Activated T-cell treated with anti-CD3 and anti-CD28 coated beads, Interleukin-2, amount 50 U/mL, for 1 hour (primary cell): ENCODE results near the gene TTC3.
"Not testable (repeated sequence)": the region's sequence is repeated elsewhere in the genome, so short reads cannot be mapped to it uniquely, and the experiment has no call there.

Source experiments
- DNase-seq: peaks from one replicate; pipeline ENCODE4 v3.0.0-alpha.2; 2020

TTC3 gene

GRCh38 chr21:37072988-37073416 lies at the start of gene TTC3, which contains the start of gene PIGP:
Gene TTC3 (plus strand): TSS chr21:37073254. CDS start chr21:37087258, 14,004 bp downstream.
Gene PIGP (minus strand): TSS chr21:37073071. CDS start chr21:37072515, 556 bp downstream.
- DNase-seq, result peak; percentile 98

- no peak for DNase-seq
Measured at GRCh38 chr21:37026499-37026898, 46.6 kb upstream of the TTC3 start.

DNA sequence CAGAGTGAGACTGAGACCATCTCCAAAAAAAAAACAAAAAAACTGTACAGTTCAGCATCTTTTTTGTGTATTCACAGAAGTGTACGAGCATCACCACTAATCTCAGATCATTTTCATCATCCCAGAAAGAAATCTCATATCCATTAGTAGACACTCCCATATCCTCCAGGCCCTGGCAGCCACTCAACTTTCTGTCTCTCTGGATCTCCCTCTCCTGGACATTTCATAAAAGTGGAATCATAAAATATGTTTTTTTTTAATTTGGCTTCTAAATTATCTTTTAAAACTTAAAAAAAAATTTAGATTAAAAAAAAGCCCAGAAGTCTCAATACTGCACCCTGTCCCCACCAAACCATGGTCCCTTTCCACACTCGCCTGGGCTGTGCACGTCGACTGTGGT lies 44.5 kb upstream of the TTC3 start:
- no peak for DNase-seq

DNA sequence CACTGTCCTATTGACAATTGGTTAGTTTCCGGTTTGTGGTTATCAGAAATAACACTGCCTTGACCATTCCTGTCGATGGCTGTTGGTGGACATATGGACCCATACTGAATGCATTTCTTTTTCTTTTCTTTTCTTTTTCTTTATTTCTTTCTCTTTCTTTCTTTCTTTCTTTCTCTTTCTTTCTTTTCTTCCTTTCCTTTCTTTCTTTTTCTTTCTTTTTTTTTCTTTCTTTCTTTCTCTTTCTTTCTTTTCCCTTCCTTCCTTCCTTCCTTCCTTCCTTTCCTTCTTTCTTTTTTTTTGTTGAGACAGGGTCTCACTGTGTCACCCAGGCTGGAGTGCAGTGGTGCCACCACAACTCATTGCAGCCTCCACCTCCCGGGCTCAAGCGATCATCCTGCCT lies 42.2 kb upstream of the TTC3 start:
- DNase-seq, result no peak

DNA sequence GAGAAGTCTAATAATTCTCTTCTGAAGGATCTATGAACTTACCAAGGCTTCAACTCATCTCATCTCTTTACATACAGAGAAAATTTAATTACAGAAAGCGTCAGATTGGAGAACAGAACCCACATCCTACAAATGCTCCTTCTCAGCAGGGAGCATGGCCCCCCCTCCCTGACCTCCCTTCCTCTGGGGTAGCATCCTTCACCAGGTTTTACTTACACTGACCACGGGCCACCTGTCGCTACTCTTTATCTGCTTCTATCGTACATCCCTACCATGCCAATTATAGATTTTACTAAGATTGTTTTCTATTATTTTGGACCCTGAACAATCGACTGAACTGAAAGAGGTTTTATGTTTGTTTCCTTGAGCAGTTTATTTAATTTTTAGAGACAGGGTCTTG lies 40.8 kb upstream of the TTC3 start:
- DNase-seq, result no peak

GRCh38 chr21:37032877-37033471 lies 40.1 kb upstream of the TTC3 start:
- no peak for DNase-seq

GRCh38 chr21:37034394-37034793 lies 38.7 kb upstream of the TTC3 start:
- not testable (repeated sequence) for DNase-seq

DNA sequence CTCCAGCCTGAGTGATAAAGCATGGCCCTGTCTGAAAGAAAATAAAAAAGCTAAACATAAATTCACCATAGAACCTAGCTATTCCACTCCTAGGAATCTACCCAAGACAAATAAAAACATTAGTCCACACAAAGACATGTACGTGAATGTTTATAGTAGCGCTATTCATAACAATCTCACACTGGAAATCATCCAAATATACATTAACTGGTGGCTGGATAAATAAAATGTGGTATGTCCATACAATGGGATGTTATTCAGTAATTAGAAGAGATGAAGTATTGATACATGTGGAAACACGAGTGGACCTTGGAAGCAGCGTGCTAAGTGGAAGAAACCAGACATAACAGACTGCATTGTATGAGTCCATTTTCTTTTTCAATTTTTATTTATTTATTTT lies 36.9 kb upstream of the TTC3 start:
- no peak for DNase-seq

DNA sequence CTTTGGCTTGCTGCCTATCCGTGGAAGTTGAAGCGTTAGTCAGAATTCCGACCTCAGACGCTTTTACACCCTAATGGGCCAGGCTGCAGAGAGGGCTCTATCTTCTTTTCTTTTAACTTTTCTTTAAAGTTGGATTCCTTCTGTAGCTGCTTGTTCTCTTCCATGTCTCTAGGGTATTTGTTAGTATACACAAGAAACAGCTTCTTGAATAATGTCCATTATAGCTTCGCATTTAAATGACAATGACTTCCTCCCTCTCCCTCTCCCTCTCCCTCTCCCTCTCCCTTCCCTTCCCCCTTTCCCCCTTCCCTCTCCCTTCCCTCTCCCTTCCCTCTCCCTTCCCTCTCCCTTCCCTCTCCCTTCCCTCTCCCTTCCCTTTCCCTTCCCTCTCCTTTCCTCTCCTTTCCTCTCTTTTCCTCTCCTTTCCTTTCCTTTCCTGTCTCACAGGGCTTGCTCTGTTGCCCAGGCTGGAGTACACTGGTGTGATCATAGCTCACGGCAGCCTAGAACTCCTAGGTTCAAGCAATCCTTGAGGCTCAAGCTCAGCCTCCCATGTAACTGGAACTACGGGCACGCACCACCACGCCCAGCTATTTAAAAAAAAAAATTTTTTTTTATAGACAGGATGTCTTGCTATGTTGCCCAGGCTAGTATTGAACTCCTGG lies 33.5 kb upstream of the TTC3 start:
- no peak for DNase-seq

- DNase-seq, result no peak
Measured at GRCh38 chr21:37040212-37040611, 32.8 kb upstream of the TTC3 start.

DNA sequence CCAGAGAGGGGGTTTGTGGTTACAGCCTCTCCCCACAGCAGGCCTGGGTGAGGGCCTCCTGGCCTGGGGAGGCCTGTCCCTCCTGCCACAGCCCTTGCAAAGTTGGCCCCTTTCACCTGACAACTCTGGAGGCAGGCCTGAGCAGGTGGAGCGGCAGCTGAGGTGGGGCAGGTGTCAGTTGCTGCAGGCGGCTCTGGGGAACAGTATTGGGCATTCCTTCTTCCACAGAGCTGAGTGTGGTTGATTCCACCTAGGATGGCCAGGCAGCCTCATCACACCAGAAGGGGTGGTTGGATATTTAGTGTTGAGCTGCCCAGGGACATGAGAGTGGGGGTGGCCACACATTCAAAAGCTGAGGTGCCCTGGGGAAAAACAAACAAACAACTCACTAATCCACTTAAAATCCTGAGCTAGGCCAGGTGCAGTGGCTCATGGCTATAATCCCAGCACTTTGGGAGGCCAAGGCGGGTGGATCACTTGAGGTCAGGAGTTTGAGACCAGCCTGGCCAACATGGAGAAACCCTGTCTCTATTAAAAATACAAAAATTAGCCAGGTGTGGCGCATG lies 31.3 kb upstream of the TTC3 start:
- DNase-seq, result no peak

- DNase-seq, result no peak
Measured at GRCh38 chr21:37043818-37044217, 29.2 kb upstream of the TTC3 start.

DNA sequence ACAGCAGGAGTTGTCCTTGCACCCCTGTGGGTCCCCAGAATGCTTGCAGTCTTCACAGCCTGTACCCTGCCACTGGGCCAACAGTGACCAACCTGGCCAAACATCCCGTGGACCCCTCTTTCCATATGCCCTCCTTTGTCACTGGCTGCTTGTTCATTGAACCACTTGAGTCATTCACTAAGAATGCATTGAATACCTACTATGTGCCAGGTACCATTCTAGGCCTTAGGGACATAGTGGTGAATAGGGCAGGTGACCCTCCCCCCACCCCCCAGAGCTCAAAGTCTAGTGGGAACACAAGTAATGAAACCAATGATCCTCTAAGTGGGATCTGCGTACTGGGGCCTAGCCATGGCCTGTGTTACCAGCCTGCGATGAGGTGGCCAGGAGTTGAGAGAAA lies 28.4 kb upstream of the TTC3 start:
- DNase-seq, result no peak

DNA sequence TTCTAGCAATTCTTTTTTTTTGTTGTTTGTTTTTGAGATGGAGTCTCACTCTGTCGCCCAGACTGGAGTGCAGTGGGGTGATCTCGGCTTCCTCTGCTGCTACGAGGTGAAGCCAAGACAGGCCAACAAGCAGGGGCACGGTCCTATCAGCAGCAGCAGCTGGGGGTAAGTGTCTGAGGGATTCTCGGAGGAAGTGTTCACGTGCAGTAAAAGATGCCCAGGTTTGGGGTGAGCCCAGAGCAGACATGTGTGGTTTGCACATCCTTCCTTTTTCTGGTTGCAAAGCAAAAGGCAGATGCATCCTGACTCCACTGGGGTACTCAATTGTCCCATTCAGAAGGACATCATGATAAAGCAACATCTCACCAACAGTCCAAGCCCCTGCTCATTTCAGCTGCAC lies 27.9 kb upstream of the TTC3 start:
- no peak for DNase-seq

GRCh38 chr21:37045556-37045955 lies 27.5 kb upstream of the TTC3 start:
- DNase-seq, result no peak

DNA sequence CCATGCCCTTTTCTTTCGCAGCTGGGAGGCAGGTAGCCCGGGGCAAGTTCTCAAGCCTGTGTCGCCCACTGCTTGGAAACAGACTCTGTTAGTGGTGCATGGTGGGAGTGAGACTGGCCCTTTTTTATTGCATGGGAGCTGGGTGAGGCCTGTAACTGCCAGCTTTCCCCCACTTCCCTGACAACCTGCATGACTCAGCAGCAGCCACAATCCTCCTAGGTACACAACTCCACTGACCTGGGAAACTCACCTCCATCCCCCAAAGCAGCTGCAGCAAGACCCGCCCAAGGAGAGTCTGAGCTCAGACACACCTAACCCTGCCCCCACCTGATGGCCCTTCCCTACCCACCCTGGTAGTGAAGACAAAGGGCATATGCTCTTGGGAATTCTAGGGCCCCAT lies 26.0 kb upstream of the TTC3 start:
- DNase-seq, result no peak

DNA sequence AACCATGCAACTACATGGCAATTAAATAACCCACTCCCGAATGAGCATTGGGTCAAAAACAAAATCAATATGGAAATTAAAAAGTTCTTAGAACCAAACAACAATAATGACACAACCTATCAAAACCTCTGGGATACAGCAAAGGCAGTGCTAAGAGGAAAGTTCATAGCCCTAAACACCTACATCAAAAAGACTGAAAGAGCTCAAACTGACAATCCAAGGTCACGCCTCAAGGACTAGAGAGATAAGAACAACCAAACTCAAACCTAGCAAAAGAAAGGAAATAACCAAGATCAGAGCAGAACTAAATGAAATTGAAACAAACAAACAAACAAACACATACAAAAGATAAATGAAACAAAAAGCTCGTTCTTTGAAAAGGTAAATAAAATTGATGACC lies 23.3 kb upstream of the TTC3 start:
- not testable (repeated sequence) for DNase-seq

DNA sequence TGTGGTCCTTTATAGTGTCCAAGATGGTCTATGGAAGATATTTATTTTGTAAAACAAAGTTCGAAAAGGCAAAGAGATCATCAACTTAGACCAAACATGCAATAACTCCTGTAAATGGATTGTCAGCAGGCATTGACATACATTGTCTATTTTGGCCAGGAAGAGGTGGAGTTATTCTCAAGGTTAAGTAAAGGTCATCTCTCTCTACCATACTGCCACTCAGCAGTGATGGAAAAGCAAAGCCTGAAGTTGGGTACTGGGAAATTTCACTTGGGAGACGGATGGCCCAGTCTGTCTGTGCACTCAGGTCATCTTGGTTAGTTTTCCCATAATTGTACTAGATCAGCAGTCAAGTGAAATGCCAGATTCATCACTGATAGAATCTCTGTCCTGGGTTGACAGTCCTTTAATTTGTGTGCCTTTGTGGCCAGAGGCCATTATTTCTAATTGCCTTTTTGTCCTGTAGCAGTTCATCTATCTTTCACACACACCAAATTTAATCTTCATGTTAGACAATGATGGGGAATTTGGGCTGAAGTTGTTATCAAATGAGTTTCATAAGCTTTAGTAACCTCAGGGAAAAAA lies 17.7 kb upstream of the TTC3 start:
- DNase-seq, result no peak

- no peak for DNase-seq
Measured at GRCh38 chr21:37057614-37058013, 15.4 kb upstream of the TTC3 start.

- no peak for DNase-seq
Measured at GRCh38 chr21:37058261-37058660, 14.8 kb upstream of the TTC3 start.

DNA sequence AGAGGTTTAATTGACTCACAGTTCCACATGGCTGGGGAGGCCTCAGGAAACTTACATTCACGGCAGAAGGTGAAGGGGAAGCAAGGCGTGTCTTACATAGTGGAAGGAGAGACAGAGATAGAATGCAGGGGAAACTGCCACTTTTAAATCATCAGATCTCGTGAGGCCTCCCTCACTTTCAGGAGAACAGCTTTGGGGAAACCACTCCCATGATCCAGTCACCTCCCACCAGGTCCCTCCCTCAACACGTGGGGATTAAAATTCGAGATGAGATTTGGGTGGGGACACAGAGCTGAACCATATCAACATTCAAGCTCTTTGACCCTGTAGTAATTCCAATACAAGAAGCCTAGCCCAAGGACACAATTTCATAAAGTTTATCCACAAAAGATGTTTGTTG lies 13.9 kb upstream of the TTC3 start:
- no peak for DNase-seq

DNA sequence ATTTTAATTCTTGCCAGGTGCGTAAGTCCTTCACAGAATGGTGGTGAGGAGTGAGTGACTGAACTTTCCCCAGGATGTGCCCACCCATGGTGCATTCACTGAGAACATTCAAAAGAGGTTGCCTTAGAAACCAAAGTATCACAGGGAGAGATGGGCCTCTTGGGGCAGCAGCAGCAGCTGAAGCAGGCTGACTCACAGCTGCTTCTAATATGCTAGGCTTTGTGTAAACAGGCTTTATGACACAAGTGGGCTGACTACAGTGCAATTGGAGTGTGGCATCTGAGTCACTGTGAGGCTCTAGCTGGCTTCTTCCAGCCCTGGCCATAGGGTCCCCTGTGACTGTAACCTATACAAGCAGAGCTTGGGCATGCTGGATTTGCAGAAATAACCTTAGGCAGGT lies 12.8 kb upstream of the TTC3 start:
- DNase-seq, result no peak

DNA sequence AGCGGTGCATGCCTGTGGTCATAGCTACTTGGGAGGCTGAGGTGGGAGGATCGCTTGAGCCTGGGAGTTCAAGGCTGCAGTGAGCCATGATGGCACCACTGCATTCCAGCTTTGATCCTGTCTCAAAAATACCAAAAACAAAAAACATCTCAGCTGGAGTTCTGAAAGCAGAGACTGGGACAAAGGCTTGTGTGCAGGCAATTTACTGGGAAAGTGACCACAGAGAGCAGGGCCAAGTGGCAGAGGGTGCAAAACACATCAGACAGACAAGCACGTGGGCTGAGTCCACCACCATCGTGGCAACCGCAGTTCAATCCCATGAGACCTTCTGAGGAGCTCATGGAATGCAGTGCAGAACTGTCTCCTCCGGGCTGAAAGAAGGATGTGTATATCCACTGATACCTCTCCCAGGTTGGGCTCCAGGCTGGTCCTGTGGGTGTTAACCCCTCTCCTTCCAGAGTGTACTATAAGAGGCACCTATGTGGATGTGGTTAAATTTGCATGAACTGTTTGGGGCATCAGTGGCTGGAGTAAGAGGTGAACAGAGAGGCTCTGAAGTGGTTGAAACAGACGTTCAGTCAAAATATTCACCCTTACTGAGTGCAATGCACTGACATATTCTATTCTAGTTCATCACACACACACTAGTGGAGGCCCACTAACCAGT lies 11.0 kb upstream of the TTC3 start:
- no peak for DNase-seq

DNA sequence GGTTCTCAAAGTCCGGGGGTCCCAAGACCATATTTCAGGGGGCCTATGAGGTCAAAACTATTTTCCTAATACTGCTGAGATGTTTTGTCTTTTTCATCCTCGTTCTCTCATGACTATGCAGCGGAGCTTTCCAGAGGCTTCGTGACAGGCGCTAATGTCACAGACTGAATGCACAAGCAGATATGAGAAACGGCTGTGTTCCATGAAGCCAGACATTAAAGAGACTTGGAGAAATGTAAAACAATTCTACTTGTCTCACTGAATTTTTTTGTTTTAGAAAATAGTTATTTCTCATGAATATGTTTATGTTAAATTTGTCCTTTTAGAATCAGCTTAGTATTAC lies 10.5 kb upstream of the TTC3 start:
- DNase-seq, result no peak
